ENCODE measurements around the gene SFXN5. TPM values are rescaled to one million over a fixed set of nuclear protein-coding genes. Genes with fewer than 3 reads are reported as not detected.

Gene SFXN5
- total RNA-seq, 1 donor from 2014 or later = 14.9 TPM

GRCh38 chr2:72973137-72973535, 98.4 kb downstream of the SFXN5 start:
- Histone ChIP-seq H3K27ac (ENCODE audit: low read depth, low read length) (no peak overlapping the region), H3K79me2 (ENCODE audit: insufficient read depth, low read length) (no peaks in the 10 kb centered on the region), H3K9me3 (ENCODE audit: insufficient read depth, low read depth, low read length) (no peaks in the 10 kb centered on the region), H3K4me2 (ENCODE audit: low read length) (no peak overlapping the region), H3K4me3 (ENCODE audit: insufficient read depth, low read depth, low read length) (no peak overlapping the region), H2AFZ (ENCODE audit: low read depth, low read length) (no peak overlapping the region), H3K36me3 (ENCODE audit: insufficient read depth, low read length) (no peaks in the 10 kb centered on the region), H3K9ac (ENCODE audit: low read length) (no peak overlapping the region), H4K20me1 (ENCODE audit: insufficient read depth, low read length) (peaks cover 13% of the 10 kb centered on the region), H3K27me3 (ENCODE audit: insufficient read depth, low read length) (no peaks in the 10 kb centered on the region), H3K4me1 (ENCODE audit: insufficient read depth, low read length) (no peaks in the 10 kb centered on the region)
- no peaks in the 10 kb centered on the region for H3K9me3 Mint-ChIP-seq (ENCODE audit: unreplicated experiment)
- peaks cover 13% of the 10 kb centered on the region for H3K27me3 Mint-ChIP-seq (ENCODE audit: low read depth, unreplicated experiment)
- H3K27ac Mint-ChIP-seq (ENCODE audit: unreplicated experiment) = no peak overlapping the region
- H3K4me3 Mint-ChIP-seq (ENCODE audit: unreplicated experiment) = no peak overlapping the region
- no peak for FAIRE-seq
- peaks cover 3% of the 10 kb centered on the region for H3K36me3 Mint-ChIP-seq (ENCODE audit: low read depth, unreplicated experiment)
- H3K4me1 Mint-ChIP-seq (ENCODE audit: low read depth, unreplicated experiment) = peaks cover 8% of the 10 kb centered on the region
- DNase-seq (ENCODE audit: low read depth) = no peak
- TF ChIP-seq EZH2 (IDR thresholded peaks at IDR 0.05; ENCODE audit: insufficient read depth, low read length) (no peak), CTCF (IDR thresholded peaks at IDR 0.05; ENCODE audit: insufficient read depth, low read depth, low read length) (no peak)

- Histone ChIP-seq H3K27me3 (ENCODE audit: insufficient read depth, low read length) (no peaks in the 10 kb centered on the region), H3K9ac (ENCODE audit: low read length) (no peak overlapping the region), H2AFZ (ENCODE audit: low read depth, low read length) (no peak overlapping the region), H3K4me3 (ENCODE audit: insufficient read depth, low read depth, low read length) (no peak overlapping the region), H3K4me1 (ENCODE audit: insufficient read depth, low read length) (no peaks in the 10 kb centered on the region), H3K27ac (ENCODE audit: low read depth, low read length) (no peak overlapping the region), H3K9me3 (ENCODE audit: insufficient read depth, low read depth, low read length) (no peaks in the 10 kb centered on the region), H4K20me1 (ENCODE audit: insufficient read depth, low read length) (peaks cover 13% of the 10 kb centered on the region), H3K36me3 (ENCODE audit: insufficient read depth, low read length) (no peaks in the 10 kb centered on the region), H3K4me2 (ENCODE audit: low read length) (no peak overlapping the region), H3K79me2 (ENCODE audit: insufficient read depth, low read length) (no peaks in the 10 kb centered on the region)
- TF ChIP-seq EZH2 (IDR thresholded peaks at IDR 0.05; ENCODE audit: insufficient read depth, low read length) (no peak), CTCF (IDR thresholded peaks at IDR 0.05; ENCODE audit: insufficient read depth, low read depth, low read length) (no peak)
- peaks cover 3% of the 10 kb centered on the region for H3K36me3 Mint-ChIP-seq (ENCODE audit: low read depth, unreplicated experiment)
- DNase-seq (ENCODE audit: low read depth) (no peak), FAIRE-seq (no peak)
- no peaks in the 10 kb centered on the region for H3K9me3 Mint-ChIP-seq (ENCODE audit: unreplicated experiment)
- peaks cover 13% of the 10 kb centered on the region for H3K27me3 Mint-ChIP-seq (ENCODE audit: low read depth, unreplicated experiment)
- peaks cover 8% of the 10 kb centered on the region for H3K4me1 Mint-ChIP-seq (ENCODE audit: low read depth, unreplicated experiment)
- no peak overlapping the region for H3K4me3 Mint-ChIP-seq (ENCODE audit: unreplicated experiment)
- no peak overlapping the region for H3K27ac Mint-ChIP-seq (ENCODE audit: unreplicated experiment)
Observed at GRCh38 chr2:72972352-72973136, 99.0 kb downstream of the SFXN5 start.

- Mint-ChIP-seq H3K9me3 (ENCODE audit: unreplicated experiment) (no peaks in the 10 kb centered on the region), H3K36me3 (ENCODE audit: low read depth, unreplicated experiment) (peaks cover 10% of the 10 kb centered on the region), H3K4me3 (ENCODE audit: unreplicated experiment) (no peak overlapping the region), H3K27me3 (ENCODE audit: low read depth, unreplicated experiment) (peaks cover 18% of the 10 kb centered on the region), H3K4me1 (ENCODE audit: low read depth, unreplicated experiment) (no peaks in the 10 kb centered on the region), H3K27ac (ENCODE audit: unreplicated experiment) (no peak overlapping the region)
- H3K4me1 ChIP-seq (ENCODE audit: insufficient read depth, low read length) = no peaks in the 10 kb centered on the region
- no peak overlapping the region for H2AFZ ChIP-seq (ENCODE audit: low read depth, low read length)
- no peaks in the 10 kb centered on the region for H3K27me3 ChIP-seq (ENCODE audit: insufficient read depth, low read length)
- H3K9me3 ChIP-seq (ENCODE audit: insufficient read depth, low read depth, low read length) = no peaks in the 10 kb centered on the region
- H3K36me3 ChIP-seq (ENCODE audit: insufficient read depth, low read length) = no peaks in the 10 kb centered on the region
- no peak overlapping the region for H3K9ac ChIP-seq (ENCODE audit: low read length)
- H4K20me1 ChIP-seq (ENCODE audit: insufficient read depth, low read length) = peaks cover 17% of the 10 kb centered on the region
- no peak for TF ChIP-seq CTCF (IDR thresholded peaks at IDR 0.05; ENCODE audit: insufficient read depth, low read depth, low read length)
- TF ChIP-seq EZH2 (IDR thresholded peaks at IDR 0.05; ENCODE audit: insufficient read depth, low read length) = no peak
- no peak overlapping the region for H3K4me3 ChIP-seq (ENCODE audit: insufficient read depth, low read depth, low read length)
- DNase-seq (ENCODE audit: low read depth) = no peak
- H3K4me2 ChIP-seq (ENCODE audit: low read length) = no peak overlapping the region
- no peaks in the 10 kb centered on the region for H3K79me2 ChIP-seq (ENCODE audit: insufficient read depth, low read length)
- no peak for FAIRE-seq
- H3K27ac ChIP-seq (ENCODE audit: low read depth, low read length) = no peak overlapping the region
Observed at GRCh38 chr2:72971036-72971435, 100.5 kb downstream of the SFXN5 start.
